OCI-M2 (cell line): Measurements from ENCODE around the gene NOM1.
A peak's percentile ranks its signal among the peaks of the same experiment; 100 is the strongest.
"Not testable (repeated sequence)": the region's sequence is repeated elsewhere in the genome, so short reads cannot be mapped to it uniquely, and the experiment has no call there.

Experiments used
- DNase-seq: peaks from one replicate; lab custom pipeline; 2025; ENCODE audit not compliant: unreplicated experiment; lab: John Stamatoyannopoulos, UW

Gene NOM1

DNA sequence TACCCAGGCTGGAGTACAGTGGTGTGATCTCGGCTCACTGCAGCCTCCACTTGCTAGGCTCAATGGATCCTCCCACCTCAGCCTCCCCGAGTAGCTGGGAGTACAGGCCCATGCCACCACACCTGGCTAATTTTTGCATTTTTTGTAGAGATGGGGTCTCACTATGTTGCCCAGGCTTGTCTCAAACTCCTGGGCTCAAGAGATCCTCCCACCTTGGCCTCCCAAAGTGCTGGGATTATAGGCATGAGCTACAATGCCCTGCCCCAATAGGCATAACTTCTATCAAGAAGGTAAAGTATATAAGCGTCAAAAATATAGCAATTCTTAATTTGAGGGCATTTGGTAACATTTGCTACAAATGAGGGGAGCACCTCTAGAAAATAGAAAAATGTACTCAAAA lies 12.7 kb upstream of the NOM1 start:
- not testable (repeated sequence) for DNase-seq

DNA sequence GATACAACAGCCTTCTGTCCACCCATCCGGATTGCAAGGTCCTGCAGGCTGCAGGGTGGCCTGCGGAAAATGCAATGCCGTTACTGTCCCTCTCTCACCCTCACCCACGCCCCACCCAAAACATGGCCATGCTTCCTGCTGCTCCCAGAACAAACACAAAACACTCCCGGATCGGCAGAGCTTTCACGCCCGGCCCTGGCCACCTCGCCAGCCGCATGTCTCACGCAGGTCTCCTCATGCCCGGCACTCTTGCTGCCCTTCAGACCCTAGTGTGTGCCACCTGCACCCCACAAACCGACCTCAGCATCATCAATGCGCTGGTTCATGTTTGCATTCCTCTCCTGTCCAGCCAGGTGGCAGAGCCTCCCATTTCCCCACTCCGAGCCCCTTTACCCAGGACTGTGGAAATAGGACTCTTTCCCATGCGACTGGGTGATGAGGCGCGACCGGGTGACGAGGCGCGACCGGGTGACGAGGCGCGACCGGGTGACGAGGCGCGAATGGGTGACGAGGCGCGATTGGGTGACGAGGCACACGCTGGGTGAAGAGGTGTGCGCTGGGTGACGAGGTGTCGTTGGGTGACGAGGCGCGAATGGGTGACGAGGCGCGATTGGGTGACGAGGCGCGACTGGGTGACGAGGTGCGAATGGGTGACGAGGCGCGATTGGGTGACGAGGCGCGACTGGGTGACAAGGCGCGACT lies 8.9 kb upstream of the NOM1 start:
- no peak for DNase-seq

GRCh38 chr7:156941393-156942182 lies 7.9 kb upstream of the NOM1 start:
- no peak for DNase-seq

GRCh38 chr7:156942708-156943090 lies 6.8 kb upstream of the NOM1 start:
- no peak for DNase-seq

- no peak for DNase-seq
Measured at GRCh38 chr7:156943091-156944041, 6.1 kb upstream of the NOM1 start.

DNA sequence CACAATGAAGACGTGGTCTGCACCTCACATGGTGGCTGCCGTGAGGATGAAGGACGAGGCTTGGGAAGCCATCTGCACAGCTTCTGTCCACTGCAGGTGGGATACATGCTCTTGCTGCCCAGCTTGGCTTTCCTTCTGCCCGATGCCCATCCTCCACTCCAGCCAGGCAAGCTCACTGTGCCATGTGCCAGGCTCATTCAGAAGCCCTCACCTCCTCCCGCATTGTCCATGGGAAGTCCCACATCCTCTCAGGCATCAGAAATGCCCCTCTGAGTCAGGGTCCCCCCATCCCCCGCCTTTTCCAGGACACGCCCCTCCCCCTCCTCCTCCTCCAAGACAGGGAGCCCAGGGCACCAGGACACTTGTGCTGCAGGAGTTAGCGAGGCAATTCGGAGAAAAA lies 4.6 kb upstream of the NOM1 start:
- no peak for DNase-seq

DNA sequence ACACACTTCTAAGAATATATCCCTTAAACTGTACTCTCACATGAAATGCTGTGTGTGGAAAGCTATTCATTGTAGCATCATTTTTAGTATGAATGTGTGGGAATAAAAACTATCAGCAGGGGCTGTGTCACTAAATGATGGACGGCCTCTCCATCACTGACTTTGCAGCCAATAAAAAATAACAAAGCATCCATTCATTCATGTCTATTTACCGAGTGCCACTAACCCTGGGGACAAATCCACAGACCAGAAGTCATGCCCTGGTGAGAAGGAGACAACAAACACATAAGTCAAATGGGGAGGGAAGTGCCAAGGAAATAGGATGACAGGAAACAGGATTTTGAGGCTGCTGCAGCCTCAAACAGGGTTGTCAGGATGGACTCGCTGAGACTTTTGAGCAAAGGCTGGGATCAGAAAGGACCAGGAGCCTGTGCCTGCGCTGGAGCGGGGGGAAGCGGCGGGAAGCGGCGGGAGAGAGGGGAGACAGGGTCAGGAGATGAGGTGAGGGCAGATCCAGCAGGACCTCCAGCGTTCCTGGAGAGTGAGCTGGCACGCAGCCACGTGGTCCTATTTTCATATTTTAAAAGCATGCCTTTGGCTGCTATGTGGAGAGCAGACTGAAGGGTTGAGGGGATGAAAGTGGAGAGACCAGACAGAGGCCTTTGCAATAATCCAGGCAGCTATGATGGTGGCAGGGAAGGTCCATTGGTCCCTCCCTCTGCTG lies 2.2 kb upstream of the NOM1 start:
- no peak for DNase-seq

DNA sequence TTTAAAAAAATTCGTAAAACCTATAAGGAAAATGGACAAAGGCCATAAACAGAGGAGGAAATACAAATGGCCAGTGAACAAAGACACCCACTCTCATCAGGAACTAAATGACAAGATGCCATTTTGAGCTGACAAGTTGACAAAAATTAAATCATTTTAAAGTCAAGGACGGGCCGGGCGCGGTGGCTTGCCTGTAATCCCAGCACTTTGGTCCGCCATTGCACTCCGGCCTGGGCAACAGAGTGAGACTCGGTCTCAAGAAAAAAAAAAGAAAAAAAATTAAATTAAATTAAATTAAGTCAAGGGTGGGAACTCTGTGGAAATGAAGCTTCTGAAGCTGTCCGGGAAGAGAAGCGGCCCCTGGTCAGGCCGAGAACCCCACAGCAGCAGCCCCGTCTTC lies 1.2 kb upstream of the NOM1 start:
- DNase-seq = no peak

DNA sequence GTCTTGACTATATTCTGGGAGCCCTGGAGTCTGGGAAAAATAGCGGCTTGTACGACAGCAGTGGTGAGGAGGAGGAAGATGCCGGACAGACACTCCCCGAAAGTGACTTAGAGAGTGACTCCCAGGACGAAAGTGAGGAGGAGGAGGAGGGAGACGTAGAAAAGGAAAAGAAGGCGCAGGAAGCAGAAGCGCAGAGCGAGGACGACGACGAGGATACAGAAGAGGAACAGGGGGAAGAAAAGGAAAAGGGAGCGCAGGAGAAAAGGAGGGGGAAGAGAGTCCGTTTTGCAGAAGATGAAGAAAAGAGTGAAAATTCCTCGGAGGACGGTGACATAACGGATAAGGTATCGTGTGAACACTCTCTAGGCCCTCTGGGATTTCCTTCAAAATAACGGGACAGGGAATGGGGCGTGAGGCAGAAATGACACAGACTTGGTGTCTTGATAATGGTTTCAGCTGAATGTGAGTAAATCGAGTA lies 908 bp downstream of the NOM1 start:
- DNase-seq = no peak

GRCh38 chr7:156953215-156953614 lies 3.7 kb downstream of the NOM1 start:
- not testable (repeated sequence) for DNase-seq

DNA sequence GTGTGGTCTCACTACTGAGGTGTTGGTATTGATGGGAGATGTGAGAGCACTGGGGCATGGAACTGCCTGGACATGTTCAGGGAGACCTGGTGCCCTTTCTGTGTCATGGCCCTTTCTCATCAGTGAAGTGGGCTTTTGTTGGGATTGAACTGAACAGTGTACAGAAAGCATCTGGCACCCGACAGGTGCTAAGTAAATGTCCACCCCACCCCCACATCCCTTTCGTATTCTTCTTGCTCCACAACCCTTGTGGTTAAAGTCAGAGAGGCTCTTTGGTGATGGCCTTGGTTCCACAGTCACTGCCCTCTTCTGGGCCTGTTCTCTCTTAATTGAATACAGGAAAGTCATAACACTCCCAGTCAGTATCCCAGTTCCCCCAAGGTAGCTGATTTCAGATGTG lies 5.4 kb downstream of the NOM1 start:
- DNase-seq = no peak

DNA sequence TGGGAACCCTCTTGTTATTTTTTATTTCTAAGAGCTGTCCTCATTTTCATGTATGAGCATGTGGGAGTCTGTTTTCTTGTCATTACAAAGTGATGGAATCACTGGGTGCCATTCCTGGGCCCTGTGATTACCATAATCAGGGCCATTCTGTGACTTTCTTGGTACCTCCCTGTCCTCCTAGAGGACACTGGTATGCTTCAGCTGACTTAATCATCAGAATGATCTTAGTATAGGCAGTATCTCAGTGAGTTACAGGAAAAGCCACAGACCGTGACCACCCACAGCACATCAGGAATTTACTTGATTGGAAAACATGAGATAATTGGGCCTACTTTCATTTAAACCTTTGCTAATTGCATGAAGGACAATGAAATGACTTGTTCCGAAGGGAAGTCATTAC lies 7.2 kb downstream of the NOM1 start:
- no peak for DNase-seq

DNA sequence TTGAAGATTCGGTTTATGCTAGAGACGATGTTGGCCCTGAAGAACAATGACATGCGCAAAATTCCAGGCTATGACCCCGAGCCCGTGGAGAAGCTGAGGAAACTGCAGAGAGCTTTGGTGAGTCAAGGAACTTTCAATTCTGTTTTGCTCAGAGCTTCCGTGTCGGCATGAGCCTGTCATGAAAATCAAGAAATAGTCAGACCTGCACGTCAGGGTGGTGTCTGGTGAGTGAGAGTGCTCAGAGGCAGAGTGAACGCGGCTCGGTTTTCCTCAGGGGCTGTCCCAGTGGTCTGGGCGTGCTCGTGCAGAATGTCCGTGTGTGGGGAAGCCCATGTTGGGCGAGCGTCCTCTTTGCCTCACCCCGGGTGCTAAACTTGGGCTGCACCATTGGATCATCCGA lies 12.6 kb downstream of the NOM1 start:
- DNase-seq = no peak

- no peak for DNase-seq
Measured at GRCh38 chr7:156962897-156963296, 13.4 kb downstream of the NOM1 start.

DNA sequence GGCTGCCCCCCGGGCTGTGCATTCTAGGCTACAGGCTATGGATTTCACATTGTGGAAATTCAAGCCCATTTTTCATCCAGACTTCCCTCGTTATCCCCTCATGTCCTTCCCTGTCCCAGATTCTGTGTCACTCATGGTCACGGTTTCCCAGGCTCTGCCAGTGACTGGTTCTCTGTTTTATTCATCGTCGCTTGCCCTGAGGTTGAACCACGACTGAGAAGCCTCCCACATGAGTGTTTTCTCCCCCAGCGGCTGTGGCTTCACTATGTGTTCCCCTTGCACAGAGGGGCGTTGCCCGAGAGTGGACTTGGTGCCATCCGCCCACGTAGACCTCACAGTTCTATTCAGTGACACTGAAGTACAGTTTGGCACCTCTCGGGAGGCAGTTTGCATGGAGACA lies 14.0 kb downstream of the NOM1 start:
- no peak for DNase-seq

- DNase-seq = no peak
Measured at GRCh38 chr7:156964971-156965370, 15.5 kb downstream of the NOM1 start.

GRCh38 chr7:156966387-156966786 lies 16.9 kb downstream of the NOM1 start:
- DNase-seq = no peak

GRCh38 chr7:156968183-156968582 lies 18.7 kb downstream of the NOM1 start:
- no peak for DNase-seq

- DNase-seq = peak; percentile 4
Measured at GRCh38 chr7:156969972-156970420, 20.5 kb downstream of the NOM1 start.

DNA sequence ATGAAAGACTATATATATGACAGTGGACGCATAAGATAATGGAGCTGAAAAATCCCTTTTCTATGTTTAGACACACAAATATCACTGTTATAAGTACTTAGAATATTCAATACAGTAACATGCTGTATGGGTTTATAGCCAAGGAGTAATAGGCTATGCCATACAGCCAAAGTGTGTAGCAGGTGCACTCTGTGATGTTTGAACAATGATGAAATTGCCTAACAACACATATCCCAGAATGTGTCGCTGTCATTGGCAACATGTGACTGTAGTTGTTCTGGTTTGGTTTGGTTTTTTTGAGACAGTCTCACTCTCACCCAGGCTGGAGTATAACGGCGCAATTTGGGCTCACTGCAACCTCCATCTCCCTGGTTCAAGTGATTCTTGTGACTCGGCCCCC lies 26.1 kb downstream of the NOM1 start:
- DNase-seq = no peak
